Activated CD4-positive, alpha-beta T cell treated with anti-CD3 and anti-CD28 coated beads, Interleukin-10, Interleukin-2, amounts not matched to agents 100 ng/mL and 50 ng/mL, durations not matched to agents 16 hours and 8 hours (primary cell): ENCODE measurements around the gene ABCC1.

Experiments used
- DNase-seq: peaks from one replicate; pipeline ENCODE4 v3.0.0-alpha.2; 2020

Gene ABCC1

DNA sequence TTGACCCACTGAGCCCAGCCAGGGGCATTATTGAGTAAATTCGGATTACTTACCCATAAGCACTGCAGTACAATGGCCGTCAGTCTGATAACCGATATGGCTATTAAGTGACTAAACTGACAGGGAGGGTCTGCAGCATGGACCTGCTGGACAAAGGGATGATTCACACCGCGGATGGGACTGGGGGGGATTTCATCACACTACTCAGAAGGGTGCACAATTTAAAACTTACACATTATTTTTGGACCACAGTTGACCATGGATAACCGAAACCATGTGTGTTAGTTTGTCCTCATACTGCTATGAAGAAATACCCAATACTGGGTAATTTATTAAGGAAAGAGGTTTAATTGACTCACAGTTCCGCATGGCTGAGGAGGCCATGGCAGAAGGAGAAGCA lies 167.4 kb downstream of the ABCC1 start:
- DNase-seq, result no peak

DNA sequence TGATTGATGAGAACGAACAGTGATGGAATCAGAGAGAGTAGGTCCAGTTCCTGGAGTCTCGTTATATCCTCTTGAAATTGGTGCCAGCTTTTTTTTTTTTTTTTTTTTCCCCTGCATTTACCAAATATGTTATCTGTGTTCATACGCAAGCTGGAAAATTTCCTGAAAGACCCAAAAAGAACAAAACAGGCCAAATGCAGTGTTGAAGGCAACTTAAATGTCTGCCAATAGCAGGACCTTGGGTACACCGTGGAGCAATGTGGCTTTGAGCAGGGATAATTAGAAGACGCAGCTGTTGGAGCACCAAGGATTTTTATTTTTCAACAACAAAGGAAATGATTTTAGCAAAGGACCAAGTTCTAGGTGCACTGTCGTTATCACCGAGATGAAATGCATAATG lies 168.9 kb downstream of the ABCC1 start:
- no peak for DNase-seq

DNA sequence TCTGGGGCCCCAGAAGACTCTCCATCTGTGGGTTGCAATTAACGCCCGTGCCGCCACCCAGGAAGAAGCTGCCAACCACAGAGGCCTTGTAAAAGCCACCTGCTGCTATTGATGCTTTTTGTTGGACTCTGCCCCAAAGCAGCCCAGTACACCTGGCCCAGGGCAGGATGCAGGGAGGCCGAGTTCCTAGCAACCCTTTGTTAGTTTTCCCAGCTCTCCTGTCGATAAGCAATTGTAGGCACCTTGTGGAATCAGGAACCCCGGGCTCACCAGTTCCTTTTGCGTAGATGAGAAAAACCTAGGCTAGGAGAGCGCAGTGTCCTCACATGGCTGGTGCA lies 170.6 kb downstream of the ABCC1 start:
- DNase-seq, result no peak

DNA sequence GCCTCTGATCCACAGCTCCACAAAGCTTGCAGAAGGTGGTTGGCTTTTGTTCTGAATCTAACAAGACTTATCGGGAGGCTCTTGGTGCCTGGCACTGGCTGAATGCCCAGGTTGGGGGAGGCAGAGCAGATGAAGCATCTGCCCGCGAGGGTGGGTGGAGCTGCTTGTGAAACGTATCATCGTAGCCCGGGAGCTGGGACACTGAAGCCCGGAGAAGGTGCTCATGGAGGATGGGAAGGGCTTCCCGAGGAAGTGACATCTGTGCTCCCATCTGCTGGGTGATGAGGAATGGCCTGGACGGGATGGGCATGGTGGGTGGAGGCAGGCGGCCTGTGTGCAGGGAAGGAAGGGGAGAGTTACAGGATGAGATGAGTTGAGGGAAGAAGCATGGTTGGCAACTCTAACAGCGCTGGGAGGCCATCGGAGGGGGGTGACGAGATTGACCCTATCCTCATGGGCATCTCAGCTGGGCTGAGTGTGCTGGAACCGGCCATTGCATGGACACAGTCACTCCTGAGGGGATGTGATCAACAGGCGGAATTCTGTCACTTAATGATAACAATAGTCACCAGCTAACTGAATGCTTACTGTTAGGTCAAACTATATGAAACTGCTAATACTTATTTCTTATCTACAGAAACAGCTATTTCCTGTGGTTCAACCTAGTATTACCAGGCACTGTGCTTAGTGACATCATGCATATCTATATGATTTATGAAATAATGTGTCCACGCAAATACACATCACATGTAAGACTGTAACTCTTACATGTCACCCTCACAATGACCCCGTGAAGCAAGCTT lies 171.2 kb downstream of the ABCC1 start:
- DNase-seq, result no peak

DNA sequence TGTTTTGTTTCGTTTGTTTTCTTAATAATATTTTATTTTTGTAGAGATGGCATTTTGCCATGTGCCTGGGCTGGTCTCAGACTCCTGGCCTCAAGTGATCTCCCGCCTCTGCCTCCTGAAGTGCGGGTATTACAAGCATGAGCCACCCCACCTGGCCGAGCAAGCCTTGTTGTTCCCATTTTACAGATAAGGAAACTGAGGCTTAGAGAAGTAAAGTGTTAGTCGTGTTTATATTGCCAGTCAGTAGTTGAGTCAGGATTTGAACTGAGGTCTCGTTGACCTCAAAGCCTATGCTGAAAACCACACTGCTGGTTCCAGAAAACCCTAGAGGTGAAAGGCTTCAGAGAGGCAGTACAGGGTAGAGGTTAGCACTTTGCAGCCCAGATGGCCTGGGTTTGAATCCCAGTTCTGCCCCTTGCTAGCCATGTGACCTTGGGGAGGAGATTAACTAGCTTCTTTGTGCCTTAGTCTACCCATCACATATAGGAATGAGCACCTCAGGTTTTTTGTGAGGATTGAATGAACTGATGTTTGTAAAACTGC lies 171.8 kb downstream of the ABCC1 start:
- DNase-seq, result peak; percentile 14

DNA sequence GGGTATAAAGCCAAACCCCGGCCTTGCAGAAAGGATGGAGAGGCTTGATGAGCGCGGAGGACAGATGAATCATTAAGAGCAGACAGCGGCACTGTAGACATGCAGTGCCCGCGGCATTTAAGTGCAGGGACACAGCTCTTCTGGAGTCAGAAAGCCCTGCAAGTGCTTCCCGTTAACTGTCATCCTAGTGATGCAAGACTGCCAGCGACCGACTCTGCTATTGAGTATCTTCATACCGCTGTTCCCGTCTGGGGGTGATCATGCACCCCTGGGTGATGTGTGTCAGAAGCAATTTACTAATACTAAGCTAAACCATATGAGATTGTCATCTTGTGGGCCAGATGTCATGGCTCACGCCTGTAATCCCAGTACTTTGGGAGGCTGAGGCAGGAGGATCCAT lies 172.8 kb downstream of the ABCC1 start:
- DNase-seq, result no peak

DNA sequence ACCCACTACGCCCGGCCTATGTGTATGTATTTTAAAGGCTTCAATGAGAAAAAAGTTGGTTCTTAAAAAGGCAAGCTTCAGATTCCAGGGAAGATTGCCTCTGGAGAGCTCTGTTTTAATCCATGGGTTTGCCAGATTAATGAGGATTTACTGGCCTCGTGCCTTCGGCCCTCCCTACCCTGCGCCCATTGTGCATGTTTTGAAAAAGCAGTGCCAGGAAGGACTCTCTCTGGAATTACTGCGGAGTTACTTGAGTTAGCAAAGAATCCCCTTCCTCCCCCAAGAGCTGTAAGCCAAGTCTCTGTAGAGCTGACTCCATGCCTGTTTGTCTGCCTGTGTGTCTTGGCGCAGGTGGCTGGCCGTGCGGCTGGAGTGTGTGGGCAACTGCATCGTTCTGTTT lies 175.0 kb downstream of the ABCC1 start:
- DNase-seq, result no peak

DNA sequence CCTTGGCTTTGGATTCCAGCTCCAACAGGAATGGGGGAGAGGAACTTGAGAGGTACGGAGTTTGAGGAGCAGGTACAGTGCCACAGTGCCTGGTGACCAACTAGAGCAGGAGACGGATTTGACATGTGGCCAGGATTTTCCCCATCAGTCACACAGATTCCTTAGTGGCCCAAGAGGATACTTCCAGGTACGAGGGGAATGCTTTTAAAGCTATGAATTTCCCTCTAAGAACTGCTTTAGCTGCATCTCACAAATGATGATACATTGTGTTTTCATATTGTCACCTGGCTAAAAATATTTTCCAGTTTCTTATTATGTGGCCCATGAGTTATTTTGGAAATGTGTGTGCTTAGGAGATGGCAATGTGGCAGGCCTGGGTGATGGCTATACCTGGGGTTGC lies 175.6 kb downstream of the ABCC1 start:
- DNase-seq, result no peak

DNA sequence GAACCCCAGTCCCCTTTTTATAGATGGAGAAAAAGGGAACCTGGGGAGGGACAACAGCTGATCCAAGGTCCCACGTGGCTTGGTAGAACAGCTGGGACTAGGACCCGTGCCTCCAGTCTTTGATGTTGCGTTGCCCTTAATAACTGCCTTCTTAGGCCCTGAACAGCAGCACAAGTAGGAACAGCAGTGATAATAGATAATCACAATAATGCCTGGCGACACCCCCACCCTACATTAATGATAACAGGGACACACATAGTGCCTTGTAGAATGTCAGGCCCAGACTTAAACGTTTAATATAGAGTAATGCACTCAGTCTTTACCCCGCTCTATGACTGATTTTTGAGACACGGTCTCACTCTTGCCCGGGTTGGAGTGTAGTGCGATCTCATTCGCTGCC lies 177.5 kb downstream of the ABCC1 start:
- no peak for DNase-seq

DNA sequence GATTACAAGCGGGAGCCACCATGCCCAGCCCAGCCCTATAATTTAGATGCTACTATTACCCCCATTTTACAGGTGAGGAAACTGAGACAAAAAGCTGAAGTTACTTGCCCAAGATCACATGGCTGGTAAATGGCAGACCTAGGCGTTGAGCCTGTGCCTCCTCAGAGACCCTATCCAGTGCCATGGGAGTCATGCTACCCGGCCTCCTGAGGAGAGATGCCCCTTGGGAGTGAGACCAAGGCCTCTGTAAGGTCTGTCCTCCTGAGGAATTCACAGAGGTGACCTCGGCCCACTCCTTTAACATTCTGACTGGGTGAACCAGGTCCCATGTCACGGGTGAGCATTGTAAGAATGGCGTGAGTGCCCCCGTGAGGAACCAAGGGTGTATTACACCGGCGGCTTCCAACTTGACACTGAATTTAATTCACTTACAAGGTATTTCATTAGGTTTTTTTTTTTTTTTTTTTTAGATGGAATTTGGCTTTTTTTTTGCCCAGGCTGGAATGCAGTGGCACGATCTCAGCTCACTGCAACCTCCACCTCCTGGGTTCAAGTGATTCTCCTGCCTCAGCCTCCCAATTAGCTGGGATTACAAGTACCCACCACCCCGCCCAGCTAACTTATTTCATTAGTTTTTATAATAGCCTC lies 178.2 kb downstream of the ABCC1 start:
- DNase-seq, result peak; percentile 78

DNA sequence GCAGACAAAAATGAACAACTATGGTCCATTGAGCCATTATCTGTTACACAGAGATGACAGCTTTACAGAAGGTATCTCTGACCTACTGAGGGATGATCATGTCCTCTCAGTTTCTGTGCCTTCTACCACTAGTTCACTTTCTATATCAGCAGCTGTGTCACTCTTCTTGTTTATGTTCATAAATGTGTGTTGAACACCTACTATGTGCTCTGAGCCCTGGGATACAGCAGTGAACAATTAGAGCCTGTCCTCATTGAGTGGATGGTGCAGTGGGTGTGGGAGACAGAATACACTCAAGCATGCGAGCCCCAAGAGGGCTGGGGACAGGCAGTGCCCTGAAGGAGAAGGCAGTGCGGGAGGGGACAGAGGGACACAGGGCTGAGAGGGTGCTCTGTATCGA lies 181.8 kb downstream of the ABCC1 start:
- no peak for DNase-seq

DNA sequence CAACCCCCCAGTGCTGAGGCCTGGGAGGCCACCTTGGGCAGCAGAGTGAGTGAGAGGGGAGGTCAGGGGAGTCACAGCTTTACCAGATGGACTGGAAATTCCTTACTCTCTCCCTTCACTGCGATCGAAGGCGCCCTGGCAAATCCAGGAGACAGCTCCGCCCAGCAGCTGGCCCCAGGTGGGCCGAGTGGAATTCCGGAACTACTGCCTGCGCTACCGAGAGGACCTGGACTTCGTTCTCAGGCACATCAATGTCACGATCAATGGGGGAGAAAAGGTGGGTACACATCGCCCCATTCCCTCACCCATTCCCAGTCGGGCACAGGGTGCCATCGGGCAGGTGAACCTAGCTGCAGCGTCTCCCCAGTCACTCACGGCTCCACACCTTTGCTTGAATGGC lies 182.2 kb downstream of the ABCC1 start:
- no peak for DNase-seq

DNA sequence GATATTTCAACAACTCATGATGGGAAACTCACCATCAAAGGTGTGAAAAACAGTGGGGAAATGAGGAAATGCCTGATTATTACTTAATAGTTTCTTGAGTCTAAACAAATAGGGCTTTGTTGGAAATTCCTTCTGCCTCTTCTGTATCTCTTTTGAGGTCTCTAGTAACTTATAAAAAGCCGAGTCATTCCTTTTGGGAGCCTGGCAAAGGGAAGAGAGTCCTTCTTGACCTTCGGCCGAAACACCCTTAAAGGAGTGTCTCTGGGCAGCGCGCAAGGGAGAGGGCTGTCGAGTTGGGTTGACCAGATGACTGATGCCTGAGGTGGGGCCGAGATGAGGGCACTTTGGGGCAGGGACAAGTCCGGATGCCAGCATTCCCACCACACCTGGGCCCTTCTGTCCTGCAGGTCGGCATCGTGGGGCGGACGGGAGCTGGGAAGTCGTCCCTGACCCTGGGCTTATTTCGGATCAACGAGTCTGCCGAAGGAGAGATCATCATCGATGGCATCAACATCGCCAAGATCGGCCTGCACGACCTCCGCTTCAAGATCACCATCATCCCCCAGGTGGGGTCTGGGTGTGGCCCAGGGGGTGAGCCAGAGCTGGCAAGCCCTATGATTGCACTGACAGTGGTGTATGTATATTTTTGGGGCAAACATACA lies 184.7 kb downstream of the ABCC1 start:
- no peak for DNase-seq

DNA sequence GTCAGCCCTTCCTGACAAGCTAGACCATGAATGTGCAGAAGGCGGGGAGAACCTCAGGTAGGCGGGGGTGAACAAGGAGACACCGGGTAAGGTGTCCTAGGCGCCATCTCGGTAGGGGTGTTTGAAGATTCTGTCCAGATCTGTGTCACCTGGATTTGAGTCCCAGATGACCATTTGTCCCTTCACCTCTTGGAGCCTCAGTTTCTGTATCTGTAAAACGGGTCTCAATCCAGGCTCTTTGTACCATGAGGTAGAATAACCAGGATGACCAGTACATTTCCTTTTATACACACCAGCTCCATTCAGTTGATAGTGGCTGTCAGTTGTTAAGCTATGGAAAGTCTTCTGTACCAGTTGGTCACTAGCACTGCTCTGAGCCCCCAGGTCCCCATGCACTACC lies 187.2 kb downstream of the ABCC1 start:
- no peak for DNase-seq

DNA sequence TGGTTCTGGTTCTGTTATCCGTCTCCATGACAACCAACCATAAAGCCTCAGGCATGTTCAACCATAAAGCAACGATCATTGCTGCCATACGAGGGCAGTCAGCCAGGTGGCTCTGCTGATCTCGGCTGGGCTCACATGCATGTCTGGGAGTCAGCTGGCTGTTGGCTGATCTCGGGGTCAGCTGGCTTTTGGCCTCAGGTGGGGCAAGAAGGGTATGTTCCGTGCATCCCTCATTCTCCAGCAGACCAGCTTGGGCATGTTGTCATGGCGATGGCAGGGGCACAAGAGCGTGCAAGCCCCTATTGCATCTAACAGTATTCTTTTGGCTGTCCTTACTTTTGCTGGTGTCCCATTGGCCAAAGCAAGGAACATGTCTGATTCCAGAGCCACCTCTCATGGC lies 187.7 kb downstream of the ABCC1 start:
- DNase-seq, result no peak

DNA sequence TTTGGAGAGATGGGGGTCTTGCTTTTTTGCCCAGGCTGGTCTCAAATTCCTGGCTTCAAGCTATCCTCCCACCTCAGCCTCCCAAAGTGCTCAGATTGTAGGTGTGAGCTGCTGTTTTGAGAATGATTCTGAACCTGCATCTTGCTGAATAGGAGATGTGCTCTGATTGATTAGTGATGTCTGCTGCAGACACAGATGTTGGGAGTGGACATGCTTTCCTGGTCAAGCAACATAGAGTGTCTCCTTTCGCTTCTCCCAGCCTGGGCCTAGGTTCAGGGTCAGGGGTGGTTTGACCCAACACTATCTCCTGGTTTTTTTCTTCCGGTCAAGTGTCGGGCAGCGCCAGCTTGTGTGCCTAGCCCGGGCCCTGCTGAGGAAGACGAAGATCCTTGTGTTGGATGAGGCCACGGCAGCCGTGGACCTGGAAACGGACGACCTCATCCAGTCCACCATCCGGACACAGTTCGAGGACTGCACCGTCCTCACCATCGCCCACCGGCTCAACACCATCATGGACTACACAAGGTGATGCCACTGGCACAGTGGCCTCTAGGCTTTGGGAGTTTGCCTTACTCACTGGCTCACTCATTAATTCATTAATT lies 188.7 kb downstream of the ABCC1 start:
- no peak for DNase-seq

DNA sequence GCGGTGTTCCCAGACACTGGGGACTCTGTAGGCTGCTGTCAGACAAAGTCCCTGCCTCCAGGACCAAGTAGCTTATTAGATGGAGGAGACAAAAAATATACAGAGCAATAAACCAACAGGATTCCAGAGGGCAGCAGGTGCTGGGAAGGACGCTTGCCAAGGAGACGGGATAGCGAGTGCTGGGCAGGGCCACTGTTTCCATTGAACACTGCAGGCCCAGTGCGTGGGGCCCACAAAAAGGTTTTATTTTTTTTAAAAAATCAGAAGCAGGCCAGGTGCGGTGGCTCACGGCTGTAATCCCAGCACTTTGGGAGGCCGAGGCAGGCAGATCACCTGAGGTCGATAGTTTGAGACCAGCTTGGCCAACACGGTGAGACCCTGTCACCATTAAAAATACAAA lies 189.6 kb downstream of the ABCC1 start:
- no peak for DNase-seq

DNA sequence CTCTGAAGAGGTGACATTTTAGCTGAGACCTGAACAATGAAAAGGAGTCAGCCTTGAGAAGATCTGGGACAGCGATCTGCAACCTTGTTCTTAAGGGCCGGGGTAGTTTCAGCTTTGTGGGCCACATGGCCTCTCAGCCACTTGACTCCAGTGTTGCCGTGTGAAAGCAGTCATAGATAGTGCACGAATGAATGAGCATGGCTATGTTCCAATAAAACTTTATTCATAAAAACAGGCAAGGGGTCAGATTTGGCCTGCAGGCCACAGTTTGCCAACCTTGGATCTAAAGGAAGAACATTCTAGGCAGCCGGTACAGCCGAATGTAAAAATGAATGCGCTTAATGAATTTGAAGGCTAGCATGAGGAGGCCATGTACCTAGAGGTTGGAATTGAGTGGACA lies 190.4 kb downstream of the ABCC1 start:
- DNase-seq, result no peak

DNA sequence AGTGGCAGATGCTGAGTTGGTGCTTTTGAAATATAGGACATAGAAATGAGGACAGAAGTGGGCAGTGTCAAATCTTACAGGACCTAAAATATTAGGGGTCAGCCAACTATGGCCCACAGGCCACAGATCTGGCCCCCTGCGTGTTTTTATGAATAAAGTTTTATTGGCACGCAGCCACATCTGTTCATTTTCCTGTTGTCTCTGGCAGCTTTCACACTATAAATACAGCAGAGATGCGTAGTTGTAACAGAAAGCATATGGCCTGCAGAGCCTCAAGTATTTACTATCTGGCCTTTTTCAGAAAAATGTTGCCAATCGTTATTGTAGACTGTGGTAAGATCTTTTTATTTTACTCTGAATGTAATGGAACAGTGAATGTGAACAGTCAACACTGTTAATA lies 191.1 kb downstream of the ABCC1 start:
- DNase-seq, result no peak

DNA sequence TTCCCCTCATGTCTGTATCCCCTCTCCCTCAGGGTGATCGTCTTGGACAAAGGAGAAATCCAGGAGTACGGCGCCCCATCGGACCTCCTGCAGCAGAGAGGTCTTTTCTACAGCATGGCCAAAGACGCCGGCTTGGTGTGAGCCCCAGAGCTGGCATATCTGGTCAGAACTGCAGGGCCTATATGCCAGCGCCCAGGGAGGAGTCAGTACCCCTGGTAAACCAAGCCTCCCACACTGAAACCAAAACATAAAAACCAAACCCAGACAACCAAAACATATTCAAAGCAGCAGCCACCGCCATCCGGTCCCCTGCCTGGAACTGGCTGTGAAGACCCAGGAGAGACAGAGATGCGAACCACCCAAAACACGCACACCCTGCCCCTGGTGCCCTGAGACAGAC lies 191.7 kb downstream of the ABCC1 start:
- no peak for DNase-seq

DNA sequence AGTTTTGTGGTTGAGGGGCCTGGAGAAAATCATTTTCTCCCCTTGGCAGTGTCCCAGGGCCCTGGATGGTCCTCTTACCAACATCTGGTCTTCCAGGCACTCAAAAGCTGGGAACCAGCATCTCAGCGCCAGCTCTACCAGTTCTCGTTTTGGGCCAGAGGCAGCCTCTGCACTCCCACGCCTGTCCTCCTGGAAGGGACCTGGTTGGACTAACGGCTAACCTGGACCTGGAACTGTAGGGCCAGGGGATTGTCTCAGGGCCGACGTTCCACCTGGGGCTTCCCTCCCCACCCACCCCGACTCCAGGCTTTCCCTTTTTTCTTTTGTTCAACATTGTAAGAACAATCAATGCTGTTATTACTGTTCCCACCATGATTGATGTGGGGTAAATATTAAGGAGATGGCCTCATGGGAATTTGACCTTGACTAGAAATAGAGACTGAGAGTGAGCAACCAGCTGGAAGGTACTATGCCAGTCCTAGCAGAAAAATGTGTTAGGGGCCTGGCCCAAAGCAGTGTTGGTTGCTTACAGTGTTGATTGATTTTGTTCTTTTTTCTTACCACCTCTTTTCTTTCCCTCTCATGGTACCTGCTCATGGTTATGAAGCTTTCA lies 192.5 kb downstream of the ABCC1 start:
- DNase-seq, result no peak

DNA sequence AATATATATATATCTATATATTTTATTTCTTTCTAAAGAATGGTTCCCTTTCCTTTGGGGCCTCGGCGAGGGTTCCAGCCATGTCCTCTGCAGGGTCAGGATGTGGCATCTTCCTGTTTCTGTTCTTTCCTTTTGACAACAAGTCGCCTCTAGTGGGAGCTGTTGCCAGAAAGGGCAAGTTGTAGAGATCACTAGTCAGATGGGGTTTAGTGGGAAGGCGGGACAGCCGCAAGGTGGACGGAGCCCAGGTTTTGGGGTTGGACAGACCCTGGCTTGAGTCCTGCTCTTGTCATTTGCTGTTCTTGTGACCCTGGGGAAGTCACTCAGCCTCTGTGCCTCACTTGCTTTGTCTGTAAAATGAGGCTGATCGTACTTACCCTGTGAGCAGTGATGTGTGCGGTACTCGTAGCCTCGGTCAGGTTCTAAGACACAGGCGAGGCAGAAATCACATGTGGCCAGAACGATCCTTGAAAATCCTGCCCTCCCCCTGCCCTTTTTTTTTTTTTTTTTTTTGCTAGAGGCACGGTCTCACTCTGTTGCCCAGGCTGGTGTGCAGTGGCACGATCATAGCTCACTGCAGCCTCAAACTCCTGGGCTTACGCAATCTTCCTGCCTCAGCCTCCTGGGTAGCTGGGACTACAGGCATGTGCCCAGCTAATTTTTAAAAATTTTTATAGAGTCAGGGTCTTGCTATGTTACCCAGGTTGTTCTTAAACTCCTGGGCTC lies 193.8 kb downstream of the ABCC1 start:
- DNase-seq, result peak; percentile 23

DNA sequence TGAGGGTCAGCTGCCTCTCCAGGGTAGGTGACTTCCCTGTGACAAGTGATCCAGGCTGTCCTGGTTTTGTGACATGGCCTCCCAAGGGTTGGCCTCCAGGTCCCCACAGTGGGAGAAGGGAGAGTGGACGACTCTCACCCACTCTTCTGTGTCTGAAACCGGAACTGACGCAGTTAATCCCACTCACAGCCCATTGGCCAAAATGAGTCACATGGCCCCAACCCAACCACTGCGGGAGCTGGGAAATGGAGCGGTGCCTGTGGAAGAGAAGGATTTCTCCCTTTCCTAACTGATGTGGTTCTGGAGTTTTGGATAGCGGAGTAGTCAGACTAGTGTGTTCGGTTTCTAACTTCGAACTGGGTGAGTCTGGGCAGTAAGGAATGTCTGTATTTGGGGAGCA lies 194.5 kb downstream of the ABCC1 start:
- no peak for DNase-seq
